ENCODE measurements around the gene LAMA5. TPM values are rescaled to one million over a fixed set of nuclear protein-coding genes. Genes with fewer than 3 reads are reported as not detected.
A peak's percentile ranks its signal among the peaks of the same experiment; 100 is the strongest.
"Not testable (repeated sequence)": the region's sequence is repeated elsewhere in the genome, so short reads cannot be mapped to it uniquely, and the experiment has no call there.

LAMA5 gene
- polyA plus RNA-seq, 1 donor (not counting 4 experiments of a cell fraction or from before 2014, with no cell fraction given) = 8.7 TPM

DNA sequence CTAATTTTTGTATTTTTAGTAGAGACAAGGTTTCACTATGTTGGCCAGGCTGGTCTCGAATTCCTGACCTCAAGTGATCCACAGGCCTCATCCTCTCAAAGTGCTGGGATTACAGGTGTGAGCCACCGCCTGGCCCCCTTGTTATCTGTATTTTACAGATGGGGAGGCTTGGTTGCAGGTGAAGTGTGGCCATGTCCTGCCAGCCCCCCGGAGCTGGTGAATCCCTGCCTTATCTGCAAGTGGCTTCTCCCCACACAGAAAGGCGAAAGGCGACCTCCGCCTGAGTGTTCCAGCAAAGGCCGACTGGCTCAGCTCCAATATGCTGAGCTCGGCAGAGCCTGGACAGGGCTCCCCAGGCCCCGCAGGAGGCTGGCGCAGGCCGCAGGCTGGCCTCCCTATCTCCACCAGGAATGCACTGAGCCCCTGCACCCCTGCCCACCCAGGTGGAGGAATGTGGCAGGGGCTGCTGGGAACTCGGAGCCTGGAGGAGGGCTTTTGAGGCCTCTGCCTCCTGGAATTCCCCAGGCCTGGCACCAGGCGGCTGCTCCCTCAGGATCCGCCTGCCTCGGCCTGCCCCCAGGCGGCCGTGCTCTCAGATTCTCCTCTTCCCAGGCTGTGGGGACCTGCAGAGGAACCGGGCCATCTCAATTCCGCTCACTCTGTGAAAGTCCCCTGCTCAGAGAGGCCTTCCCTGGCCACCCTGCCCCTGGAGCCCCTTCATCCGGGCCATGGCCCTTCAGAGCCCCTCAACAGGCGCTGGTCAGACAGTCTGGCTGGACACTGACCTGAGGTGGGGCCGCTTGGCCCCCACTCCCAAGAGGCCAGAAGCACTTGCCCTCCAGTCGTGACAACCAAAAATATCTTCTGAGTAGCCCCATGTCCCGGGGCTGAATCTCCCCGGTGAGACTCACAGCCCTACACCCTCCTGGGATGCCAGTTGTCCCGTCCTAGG lies 9.3 kb upstream of the LAMA5 start:
- no peak for FAIRE-seq
- Histone ChIP-seq H3K4me2 (ENCODE audit: control insufficient read depth, extremely low read depth, insufficient read depth, low read depth, low read length) (peak overlapping the region; percentile 91), H4K20me1 (ENCODE audit: control insufficient read depth, extremely low read depth, insufficient read depth, low read length) (no peaks in the 10 kb centered on the region), H3K4me1 (ENCODE audit: control insufficient read depth, extremely low read depth, insufficient read depth, low read length) (peaks cover 42% of the 10 kb centered on the region), H3K27ac (ENCODE audit: control insufficient read depth, insufficient read depth, low read length) (peak overlapping the region; percentile 94), H3K36me3 (ENCODE audit: control insufficient read depth in 2 of 2, extremely low read depth in 1 of 2, insufficient read depth in 2 of 2, low read length in 2 of 2) (no peaks in the 10 kb centered on the region), H3K27me3 (ENCODE audit: control insufficient read depth, extremely low read depth, insufficient read depth, low read length) (no peaks in the 10 kb centered on the region), H2AFZ (ENCODE audit: control insufficient read depth, low read length) (no peak overlapping the region), H3K9me1 (ENCODE audit: control insufficient read depth, extremely low read depth, insufficient read depth, low read length) (peaks cover 5% of the 10 kb centered on the region), H3K9ac (ENCODE audit: control insufficient read depth, extremely low read depth, insufficient read depth, low read length) (peak overlapping the region; percentile 85), H3K9me3 (ENCODE audit: control insufficient read depth, low read depth, low read length) (no peaks in the 10 kb centered on the region), H3K4me3 (ENCODE audit: control insufficient read depth in 2 of 3, extremely low read depth in 1 of 3, insufficient read depth in 2 of 3, low read depth in 1 of 3, low read length in 3 of 3) (no peak overlapping the region), H3K79me2 (ENCODE audit: control insufficient read depth, insufficient read depth, low read length) (no peaks in the 10 kb centered on the region)
- no peak for DNase-seq (ENCODE audit: low read depth, low spot score)
- TF ChIP-seq, protein P1, sequence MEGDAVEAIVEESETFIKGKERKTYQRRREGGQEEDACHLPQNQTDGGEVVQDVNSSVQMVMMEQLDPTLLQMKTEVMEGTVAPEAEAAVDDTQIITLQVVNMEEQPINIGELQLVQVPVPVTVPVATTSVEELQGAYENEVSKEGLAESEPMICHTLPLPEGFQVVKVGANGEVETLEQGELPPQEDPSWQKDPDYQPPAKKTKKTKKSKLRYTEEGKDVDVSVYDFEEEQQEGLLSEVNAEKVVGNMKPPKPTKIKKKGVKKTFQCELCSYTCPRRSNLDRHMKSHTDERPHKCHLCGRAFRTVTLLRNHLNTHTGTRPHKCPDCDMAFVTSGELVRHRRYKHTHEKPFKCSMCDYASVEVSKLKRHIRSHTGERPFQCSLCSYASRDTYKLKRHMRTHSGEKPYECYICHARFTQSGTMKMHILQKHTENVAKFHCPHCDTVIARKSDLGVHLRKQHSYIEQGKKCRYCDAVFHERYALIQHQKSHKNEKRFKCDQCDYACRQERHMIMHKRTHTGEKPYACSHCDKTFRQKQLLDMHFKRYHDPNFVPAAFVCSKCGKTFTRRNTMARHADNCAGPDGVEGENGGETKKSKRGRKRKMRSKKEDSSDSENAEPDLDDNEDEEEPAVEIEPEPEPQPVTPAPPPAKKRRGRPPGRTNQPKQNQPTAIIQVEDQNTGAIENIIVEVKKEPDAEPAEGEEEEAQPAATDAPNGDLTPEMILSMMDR (optimal IDR thresholded peaks at IDR 0.05 in 1 of 3, IDR thresholded peaks at IDR 0.05 in 1 of 3, conservative IDR thresholded peaks at IDR 0.05 in 1 of 3; ENCODE audit: extremely low read depth in 1 of 3, insufficient read depth in 2 of 3, low read length in 3 of 3) = peak; percentile 44 to 67 (median 55)
- TF ChIP-seq EZH2 (IDR thresholded peaks at IDR 0.05; ENCODE audit: low read length) = no peak
- dilution Hi-C loops (cut with MboI; ENCODE audit: extremely low pct_ligation_motif_present, low sequenced_read_pairs) = no loop called here

DNA sequence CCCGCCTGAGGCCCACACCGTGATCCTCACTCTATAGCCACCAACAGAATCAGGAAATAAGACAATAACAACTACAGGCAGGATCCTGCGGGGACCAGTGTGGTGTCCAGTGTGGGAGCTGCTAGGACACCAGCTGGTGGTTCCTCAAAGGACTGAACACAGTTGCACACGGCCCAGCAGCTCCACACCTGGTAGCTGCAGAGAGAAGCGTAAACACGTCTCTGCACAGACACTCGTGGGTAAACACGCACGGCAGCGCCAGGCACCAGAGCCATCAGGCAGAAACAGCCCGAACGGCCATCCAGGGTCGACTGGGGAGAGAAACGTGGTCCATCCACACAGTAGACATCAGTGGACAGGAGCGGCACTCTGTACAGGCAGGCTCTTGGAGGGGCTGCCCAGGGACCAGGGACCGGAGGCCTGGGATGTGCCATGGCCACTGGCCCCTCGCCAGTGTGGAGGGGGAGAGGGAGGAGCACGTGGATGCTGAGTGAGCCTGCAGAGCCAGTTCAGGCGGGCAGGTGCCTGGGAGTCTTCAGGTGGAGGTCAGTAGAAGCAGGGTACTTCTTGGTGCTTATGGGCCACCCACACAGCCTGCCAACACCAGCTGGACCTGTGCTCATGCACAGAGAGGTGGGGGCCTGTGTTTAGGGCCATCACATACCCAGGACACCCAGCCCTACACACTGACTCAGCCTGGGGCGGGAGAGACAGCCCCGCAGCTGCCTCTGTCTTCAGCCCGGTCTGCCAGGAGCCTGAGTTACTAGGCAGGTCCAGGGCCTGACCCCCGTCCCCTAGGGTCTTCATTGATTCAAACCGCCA lies 7.4 kb upstream of the LAMA5 start:
- dilution Hi-C loops (cut with MboI; ENCODE audit: extremely low pct_ligation_motif_present, low sequenced_read_pairs) = no loop called here
- Histone ChIP-seq H3K27me3 (ENCODE audit: control insufficient read depth, extremely low read depth, insufficient read depth, low read length) (no peaks in the 10 kb centered on the region), H3K27ac (ENCODE audit: control insufficient read depth, insufficient read depth, low read length) (no peak overlapping the region), H3K9me1 (ENCODE audit: control insufficient read depth, extremely low read depth, insufficient read depth, low read length) (peaks cover 2% of the 10 kb centered on the region), H3K79me2 (ENCODE audit: control insufficient read depth, insufficient read depth, low read length) (no peaks in the 10 kb centered on the region), H3K9ac (ENCODE audit: control insufficient read depth, extremely low read depth, insufficient read depth, low read length) (no peak overlapping the region), H3K36me3 (ENCODE audit: control insufficient read depth in 2 of 2, extremely low read depth in 1 of 2, insufficient read depth in 2 of 2, low read length in 2 of 2) (no peaks in the 10 kb centered on the region), H3K4me2 (ENCODE audit: control insufficient read depth, extremely low read depth, insufficient read depth, low read depth, low read length) (no peak overlapping the region), H3K9me3 (ENCODE audit: control insufficient read depth, low read depth, low read length) (no peaks in the 10 kb centered on the region), H2AFZ (ENCODE audit: control insufficient read depth, low read length) (no peak overlapping the region), H4K20me1 (ENCODE audit: control insufficient read depth, extremely low read depth, insufficient read depth, low read length) (no peaks in the 10 kb centered on the region), H3K4me3 (ENCODE audit: control insufficient read depth in 2 of 3, extremely low read depth in 1 of 3, insufficient read depth in 2 of 3, low read depth in 1 of 3, low read length in 3 of 3) (no peak overlapping the region), H3K4me1 (ENCODE audit: control insufficient read depth, extremely low read depth, insufficient read depth, low read length) (peaks cover 40% of the 10 kb centered on the region)
- no peak for FAIRE-seq
- no peak for DNase-seq (ENCODE audit: low read depth, low spot score)
- TF ChIP-seq EZH2 (IDR thresholded peaks at IDR 0.05; ENCODE audit: low read length) = no peak
- TF ChIP-seq, protein P1 (optimal IDR thresholded peaks at IDR 0.05 in 1 of 3, IDR thresholded peaks at IDR 0.05 in 1 of 3, conservative IDR thresholded peaks at IDR 0.05 in 1 of 3; ENCODE audit: extremely low read depth in 1 of 3, insufficient read depth in 2 of 3, low read length in 3 of 3) = no peak

DNA sequence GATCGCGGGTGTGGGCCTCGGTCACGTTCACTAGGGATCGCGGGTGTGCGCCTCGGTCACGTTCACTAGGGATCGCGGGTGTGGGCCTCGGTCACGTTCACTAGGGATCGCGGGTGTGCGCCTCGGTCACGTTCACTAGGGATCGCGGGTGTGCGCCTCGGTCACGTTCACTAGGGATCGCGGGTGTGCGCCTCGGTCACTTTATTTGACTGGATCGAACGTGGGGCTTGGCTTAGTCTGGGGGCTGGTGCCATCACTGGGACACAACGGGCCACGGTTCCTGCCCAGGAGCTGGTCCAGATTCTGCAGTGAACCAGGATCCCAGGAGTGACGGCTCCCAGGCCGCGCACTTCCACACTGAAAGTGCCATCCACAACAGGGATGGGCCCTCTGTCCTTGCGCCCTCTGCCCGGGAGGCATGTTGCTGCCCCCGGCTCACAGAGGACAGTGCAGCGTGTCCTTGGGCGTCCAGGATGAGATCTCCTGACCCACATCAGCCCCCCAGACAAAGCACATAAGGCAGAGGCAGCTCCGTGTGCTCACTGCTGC lies 6.6 kb upstream of the LAMA5 start:
- H3K79me2 ChIP-seq (ENCODE audit: control insufficient read depth, insufficient read depth, low read length); H3K9me1 ChIP-seq (ENCODE audit: control insufficient read depth, extremely low read depth, insufficient read depth, low read length); H2AFZ ChIP-seq (ENCODE audit: control insufficient read depth, low read length); H3K27me3 ChIP-seq (ENCODE audit: control insufficient read depth, extremely low read depth, insufficient read depth, low read length); H4K20me1 ChIP-seq (ENCODE audit: control insufficient read depth, extremely low read depth, insufficient read depth, low read length); FAIRE-seq; H3K4me2 ChIP-seq (ENCODE audit: control insufficient read depth, extremely low read depth, insufficient read depth, low read depth, low read length); DNase-seq (ENCODE audit: low read depth, low spot score); H3K27ac ChIP-seq (ENCODE audit: control insufficient read depth, insufficient read depth, low read length); dilution Hi-C loops (cut with MboI; ENCODE audit: extremely low pct_ligation_motif_present, low sequenced_read_pairs); H3K9me3 ChIP-seq (ENCODE audit: control insufficient read depth, low read depth, low read length); H3K36me3 ChIP-seq (ENCODE audit: control insufficient read depth in 2 of 2, extremely low read depth in 1 of 2, insufficient read depth in 2 of 2, low read length in 2 of 2); H3K4me3 ChIP-seq (ENCODE audit: control insufficient read depth in 2 of 3, extremely low read depth in 1 of 3, insufficient read depth in 2 of 3, low read depth in 1 of 3, low read length in 3 of 3); H3K9ac ChIP-seq (ENCODE audit: control insufficient read depth, extremely low read depth, insufficient read depth, low read length): not testable (repeated sequence)
- peaks cover 43% of the 10 kb centered on the region for H3K4me1 ChIP-seq (ENCODE audit: control insufficient read depth, extremely low read depth, insufficient read depth, low read length)

All from keratinocyte (primary cell).